Kidney tubule cell (primary cell): ENCODE measurements around the gene RUNX1.

ENCODE experiments used
- DNase-seq: peaks from one replicate; pipeline ENCODE4 v3.0.0-alpha.2; 2018; ENCODE audit warnings: low spot score

Gene RUNX1

GRCh38 chr21:34846601-34847112 lies 202.4 kb downstream of the RUNX1 start:
- peak; percentile 45 for DNase-seq

DNA sequence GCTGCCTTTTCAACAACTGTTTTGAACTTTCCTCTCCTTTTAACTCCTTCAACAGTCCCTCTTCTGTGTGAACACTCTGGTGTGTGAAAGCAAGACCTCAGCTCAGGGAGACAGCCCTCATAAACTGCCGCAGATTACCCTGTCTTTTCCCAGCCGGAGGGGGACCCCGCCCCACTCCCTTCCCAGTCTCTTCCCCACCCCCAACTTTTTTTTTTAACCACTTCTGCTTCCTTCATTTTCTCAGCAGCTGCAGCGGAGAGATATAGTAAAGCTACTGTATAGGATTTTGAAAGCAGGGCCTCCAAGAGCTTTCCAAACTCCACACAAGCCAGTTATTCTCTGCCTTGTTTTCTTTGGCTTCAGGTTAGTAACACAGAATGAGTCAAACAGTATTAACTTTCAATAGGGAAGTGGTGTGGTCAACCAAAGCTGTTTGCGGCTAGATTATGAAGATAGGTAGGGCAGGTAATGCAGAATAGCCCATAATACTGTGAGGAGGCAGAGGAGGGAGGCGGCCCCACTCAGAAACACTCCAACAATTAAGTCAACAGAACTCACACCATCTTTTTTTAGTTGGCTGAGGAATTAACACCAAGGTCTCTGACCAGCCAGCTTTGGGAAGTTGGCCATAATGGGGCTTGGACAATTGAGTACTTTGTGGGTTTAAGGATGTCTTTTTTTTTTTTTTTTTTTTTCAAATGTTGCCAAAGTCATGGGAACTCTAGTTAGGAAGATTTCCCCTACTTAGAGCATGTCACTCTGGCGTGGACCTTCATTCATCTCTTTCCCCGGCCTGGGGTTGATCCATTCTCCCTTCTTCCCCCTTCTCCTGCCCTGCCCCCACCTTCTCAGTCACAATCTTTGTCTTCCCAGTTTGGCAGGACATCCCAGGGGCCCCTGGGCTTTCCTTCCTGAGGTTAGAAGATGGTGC lies 203.3 kb downstream of the RUNX1 start:
- DNase-seq: peak; percentile 84

GRCh38 chr21:34844924-34845238 lies 204.2 kb downstream of the RUNX1 start:
- DNase-seq: no peak

DNA sequence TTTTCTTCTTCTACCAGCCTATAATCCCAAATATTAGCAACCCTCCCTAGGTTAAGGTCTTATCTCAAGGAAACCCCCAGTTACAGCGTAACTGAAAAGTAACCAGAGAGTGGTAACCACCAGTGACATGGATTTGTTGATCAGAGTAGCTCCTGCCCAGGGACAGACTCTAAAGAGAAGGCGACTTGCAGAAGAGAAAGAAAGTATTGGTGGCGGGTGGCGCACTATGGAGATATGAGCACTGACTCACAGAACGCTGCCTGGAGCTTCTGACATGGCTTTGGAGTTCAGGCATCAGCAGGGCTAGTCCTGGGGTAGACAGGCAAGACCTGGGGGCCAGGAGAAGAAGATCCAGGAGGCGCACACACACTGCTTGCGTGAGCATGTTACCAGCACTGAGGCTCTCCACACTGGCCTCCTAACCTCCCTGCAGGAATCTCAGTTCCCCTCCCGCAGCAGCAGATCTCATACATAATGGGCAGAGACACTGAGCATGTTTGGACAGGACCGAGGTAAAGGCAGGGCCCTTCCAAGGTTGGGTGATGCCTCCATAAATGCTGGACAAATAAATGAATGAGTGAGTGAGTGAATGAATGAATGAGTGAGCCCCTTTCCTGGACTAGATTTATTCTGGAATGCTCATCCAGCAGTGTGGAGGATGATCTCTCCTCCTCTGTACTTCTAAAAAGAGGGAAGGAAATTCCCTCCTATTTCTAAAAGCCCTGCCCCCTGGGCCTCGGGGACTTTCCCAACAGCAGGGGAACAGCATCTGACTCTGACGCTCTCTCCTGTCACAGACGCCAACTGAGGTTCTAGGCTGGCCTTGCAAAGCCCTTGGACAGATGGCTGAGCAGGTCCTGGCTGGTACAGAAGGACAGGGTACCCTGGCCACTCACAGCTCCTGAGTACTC lies 204.8 kb downstream of the RUNX1 start:
- peak; percentile 63 for DNase-seq

DNA sequence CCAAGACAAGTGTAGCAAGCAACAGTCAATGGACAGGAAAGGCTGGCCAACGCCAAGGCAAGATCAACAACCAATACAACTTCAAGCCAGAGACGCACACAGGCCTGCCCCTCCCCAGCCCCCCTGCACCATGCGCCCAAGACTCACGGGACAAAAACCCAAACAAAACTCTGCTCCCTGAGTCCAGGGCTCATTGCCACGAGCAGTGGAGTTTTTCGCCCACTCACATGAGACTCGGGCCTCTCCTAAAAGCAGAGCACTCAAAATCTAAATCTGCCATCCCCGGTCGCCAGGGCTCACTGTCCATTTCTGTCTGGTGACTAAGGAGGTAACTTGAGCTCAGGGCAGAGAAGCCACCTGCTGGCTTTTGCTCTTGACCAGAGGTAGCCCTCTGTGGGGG lies 205.5 kb downstream of the RUNX1 start:
- no peak for DNase-seq

DNA sequence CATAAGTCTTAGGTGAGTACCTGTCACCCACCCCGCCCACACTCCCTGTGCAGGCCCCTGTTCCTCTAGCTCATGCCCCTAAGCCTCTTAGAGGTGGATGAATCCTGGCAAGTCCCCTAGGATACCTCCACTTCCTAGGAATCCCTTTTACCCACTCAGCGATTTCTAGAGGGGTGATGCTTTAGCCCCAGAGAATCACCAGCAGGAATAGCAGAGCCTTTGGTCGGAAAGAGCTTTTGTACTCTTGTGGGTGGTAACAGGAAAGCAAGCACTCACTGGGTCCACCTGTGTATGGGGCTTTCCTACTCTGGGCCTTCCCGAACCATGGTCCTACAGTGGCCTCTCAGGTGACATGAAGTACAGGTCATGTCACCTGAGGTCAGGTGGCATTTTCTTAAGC lies 207.9 kb downstream of the RUNX1 start:
- DNase-seq: no peak

DNA sequence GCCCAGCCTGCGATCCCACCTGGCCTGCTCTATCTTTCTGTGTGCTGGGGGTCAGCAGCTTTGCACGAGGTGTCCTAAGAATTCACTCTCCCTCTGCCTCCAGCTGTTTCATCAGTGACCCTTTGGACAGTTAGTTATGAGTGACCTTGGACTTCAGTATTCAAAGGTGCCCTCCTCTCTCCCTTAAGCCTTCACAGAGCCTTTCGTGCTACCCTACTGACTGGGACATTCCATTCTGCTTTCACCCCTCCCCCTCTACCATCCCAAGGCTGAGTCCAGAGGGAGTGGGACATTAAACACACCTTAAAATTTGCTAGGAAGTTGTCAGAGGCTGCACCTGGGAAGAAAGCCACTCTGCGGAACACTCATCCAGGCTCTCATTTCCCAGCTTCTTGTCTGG lies 208.4 kb downstream of the RUNX1 start:
- no peak for DNase-seq

DNA sequence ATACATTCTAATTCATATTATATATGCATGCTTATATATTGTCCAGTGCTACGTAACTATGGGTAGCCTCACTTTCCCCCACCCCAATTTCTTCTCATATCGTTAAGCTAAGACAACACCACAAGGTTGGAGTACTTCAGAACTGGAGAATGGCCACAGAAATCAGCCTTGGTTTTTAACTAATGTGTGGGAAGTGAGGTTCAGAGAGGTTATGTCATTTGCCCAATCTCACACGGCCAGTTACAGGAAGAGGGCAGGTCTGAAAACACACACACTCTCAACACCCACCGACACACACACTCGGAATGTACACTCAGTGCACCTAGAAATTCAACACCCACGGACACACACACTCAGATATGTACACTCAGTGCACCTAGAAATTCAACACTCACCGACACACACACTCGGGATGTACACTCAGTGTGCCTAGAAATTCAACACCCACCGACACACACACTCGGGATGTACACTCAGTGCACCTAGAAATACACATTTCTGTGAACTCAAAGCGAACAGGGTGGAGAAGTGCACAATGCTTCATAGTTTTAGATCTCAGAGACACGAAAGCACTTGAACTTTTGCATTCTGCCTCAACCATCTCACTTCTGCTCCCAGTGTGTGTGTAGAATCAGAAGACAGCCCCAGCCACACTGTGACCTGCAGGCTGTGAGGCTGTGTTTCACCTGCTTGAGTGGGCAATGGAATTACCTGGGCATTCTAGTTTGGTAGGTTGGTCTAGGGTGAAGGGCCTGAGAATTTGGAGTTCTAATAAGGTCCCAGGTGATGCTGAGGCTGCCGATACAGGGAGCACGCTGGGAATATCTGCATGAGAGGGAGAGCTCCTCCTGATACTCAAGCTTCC lies 209.9 kb downstream of the RUNX1 start:
- DNase-seq: no peak

GRCh38 chr21:34836933-34837505 lies 212.1 kb downstream of the RUNX1 start:
- no peak for DNase-seq

DNA sequence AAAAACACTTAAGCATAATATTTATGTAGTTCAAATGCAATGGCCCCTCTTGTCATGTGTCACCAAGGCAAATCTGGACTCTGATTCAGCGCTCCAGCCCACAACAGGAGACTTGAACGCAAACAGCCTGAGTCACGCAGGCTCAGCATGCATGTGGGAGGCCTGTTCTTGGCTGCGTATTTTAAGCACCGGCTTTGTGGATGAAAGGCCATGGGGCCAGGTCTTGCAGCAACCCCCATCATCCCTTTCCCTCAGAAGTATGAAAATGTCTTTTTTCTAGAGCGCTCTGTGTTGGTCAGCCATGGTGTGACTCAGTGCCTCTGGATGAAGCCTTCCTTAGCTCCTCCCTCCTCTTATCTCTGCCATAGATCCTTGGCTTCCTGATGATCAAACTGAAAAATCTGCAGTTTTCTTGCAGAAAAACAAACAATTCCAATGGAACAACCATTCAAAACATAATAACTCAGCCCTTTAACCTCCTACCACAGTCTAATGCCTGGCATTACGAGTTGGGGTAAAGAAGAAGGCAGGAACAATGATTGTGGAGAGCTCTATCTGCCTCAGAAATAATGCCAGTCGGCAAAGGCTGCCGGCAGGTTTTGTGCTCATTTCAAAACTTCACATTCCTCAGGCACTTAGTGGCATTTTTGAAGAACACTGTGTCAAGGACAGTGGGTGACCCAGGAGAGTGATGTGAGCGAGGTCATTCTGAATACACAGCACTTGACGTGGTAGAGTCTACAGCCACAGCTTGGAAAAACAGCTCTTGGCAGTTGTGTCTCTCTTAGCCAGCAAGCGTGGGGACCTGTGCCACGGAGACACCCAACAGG lies 212.8 kb downstream of the RUNX1 start:
- peak; percentile 74 for DNase-seq

GRCh38 chr21:34835526-34835925 lies 213.6 kb downstream of the RUNX1 start:
- DNase-seq: no peak

- DNase-seq: no peak
Observed at GRCh38 chr21:34834852-34835501, 214.1 kb downstream of the RUNX1 start.

DNA sequence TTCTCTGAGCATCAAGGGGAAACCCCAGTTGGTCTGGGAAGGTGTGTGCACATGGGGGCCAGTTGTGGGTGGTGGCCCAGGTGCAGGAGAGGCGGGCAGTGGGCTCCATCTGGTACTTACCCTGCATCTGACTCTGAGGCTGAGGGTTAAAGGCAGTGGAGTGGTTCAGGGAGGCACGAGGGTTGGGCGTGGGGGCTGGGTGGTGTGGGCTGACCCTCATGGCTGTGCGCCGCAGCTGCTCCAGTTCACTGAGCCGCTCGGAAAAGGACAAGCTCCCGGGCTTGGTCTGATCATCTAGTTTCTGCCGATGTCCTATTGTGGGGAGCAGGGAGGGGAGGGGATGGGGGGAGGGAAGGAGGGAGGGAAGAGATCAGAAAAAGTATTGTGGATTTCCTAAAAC lies 214.8 kb downstream of the RUNX1 start:
- DNase-seq: no peak

DNA sequence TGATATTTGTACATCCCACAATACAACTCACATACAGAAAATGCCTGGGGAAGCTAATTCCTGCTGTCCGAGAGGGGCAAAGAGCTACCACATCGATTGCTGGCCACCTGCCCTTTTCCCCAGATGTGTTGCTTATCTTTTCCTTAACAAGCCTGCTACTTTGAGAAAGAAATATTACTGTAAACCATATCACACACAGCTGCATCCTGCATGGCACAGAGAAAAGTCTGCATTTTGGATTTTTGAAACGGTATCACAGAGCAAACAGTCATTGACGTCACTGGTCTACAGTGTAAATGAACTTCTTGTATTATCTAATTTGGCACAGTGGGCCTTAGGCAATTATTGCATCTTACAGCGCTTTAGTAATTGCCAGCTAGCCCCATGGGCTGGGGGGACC lies 215.6 kb downstream of the RUNX1 start:
- DNase-seq: no peak

DNA sequence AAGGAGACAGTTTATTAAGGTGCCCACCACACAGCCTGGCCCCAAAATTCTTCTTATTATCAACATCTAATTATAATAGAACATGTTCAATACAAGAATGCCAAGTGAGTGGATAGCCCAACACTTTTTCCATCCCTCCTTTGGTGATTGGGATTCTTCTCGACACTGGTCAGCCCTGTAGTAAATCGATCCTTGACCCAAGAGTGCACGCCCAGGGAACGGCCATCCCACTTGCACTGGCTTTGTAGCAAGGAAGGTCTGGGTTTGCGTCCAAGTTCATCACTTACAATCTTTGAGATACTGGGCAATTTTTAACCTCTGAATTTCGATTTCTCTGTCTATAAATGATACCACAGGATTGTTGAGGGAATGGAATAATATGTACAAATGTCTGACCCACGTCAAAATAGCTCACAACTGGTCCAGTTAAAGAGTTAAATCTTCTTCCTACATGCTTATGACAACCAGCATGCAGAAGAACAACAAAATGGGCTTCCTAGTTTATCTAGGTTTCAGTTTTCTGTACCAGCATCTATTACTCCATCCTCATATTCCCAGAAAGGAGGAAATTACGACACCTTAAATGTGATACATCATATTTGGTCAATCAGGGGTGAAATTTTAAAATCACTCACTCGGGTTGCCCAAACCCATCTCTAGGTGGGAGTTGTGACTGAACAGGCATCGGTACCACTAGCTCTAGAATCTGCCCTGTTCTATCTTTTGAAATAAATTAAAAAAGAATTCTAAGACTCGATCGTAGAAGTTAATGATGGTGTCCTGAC lies 218.5 kb downstream of the RUNX1 start:
- no peak for DNase-seq

GRCh38 chr21:34827445-34828235 lies 221.5 kb downstream of the RUNX1 start:
- no peak for DNase-seq

- no peak for DNase-seq
Observed at GRCh38 chr21:34826836-34827235, 222.3 kb downstream of the RUNX1 start.

- no peak for DNase-seq
Observed at GRCh38 chr21:34825948-34826548, 223.1 kb downstream of the RUNX1 start.
